ENCODE results near the gene ATP10B.
"Not testable (repeated sequence)": the region's sequence is repeated elsewhere in the genome, so short reads cannot be mapped to it uniquely, and the experiment has no call there.

Gene ATP10B

GRCh38 chr5:160824301-160825001 is 27.6 kb downstream of the ATP10B start:
- no peak for DNase-seq

DNA sequence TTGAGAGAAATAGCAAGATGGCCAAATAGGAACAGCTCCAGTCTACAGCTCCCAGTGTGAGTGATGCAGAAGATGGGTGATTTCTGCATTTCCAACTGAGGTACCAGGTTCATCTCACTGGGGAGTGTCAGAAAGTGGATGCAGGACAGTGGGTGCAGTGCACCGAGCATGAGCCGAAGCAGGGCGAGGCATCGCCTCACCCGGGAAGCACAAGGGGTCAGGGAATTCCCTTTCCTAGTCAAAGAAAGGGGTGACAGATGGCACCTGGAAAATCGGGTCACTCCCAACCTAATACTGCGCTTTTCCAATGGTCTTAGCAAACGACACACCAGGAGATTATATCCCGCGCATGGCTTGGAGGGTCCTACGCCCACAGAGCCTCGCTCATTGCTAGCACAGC is 39.0 kb downstream of the ATP10B start:
- DNase-seq = not testable (repeated sequence)

DNA sequence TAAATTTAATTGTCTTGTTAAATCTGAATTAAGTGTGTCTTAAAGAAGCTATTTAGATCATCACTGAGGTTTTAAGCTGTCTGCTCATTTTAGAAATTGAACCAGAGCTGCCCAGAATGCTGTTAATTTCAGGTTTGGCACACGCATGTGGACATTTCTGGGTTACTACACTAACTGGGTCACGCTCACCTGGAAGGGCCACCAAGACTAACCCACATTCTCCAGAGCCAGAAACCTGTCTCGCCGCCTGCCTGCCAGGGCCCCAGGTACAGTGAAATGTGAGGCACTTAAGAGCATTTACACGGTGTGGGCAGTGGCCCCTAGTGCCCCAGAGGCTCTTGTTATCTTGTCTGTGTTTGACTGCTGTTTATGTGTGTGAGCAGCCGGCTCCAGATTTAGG is 46.6 kb downstream of the ATP10B start:
- no peak for DNase-seq

DNA sequence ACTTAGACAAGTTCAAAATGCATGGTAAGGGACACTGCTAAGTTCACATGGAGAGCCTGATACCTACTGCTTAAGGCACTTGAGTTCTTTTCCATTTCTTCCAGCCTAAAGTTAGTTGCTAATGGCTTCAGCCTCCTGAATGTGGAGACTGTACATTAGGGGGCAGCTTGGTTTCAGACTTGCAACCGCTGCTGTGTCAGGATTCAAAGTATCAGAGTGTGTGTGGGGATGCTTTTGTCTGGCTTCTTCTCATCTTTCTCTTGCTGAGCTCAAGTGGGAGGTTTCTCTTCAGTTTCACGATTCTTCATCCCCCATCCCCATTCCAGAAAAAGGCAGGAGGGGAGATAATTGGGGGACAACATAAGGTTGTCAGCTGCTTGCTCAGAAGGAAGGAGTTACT is 49.4 kb downstream of the ATP10B start:
- DNase-seq = no peak

GRCh38 chr5:160800375-160801275 is 51.4 kb downstream of the ATP10B start:
- no peak for DNase-seq

GRCh38 chr5:160799184-160799583 is 52.8 kb downstream of the ATP10B start:
- DNase-seq = no peak

GRCh38 chr5:160797020-160797419 is 55.0 kb downstream of the ATP10B start:
- no peak for DNase-seq

- no peak for DNase-seq
Measured at GRCh38 chr5:160793530-160793899, 58.5 kb downstream of the ATP10B start.

- DNase-seq = no peak
Measured at GRCh38 chr5:160792732-160793529, 59.1 kb downstream of the ATP10B start.

DNA sequence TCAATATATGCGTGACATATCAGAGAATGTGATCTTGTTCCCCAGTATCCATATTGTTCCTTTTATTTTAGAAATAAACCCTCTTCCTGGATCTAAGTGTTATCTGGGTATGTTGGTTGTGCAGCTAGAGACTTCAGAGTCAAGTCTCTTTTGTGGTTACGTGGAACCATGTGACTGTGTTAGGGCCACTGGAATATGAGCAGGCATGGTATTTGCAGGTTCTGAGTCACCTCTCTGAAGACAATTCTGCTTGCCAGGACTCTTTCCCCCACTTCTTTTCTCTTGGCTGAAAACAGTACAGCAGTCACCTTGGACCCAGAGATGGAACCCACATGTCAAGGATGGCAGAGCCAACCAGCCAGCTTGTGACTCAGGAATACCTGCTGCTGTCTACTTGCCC is 59.7 kb downstream of the ATP10B start:
- no peak for DNase-seq

GRCh38 chr5:160789219-160789859 is 62.7 kb downstream of the ATP10B start:
- DNase-seq = no peak

DNA sequence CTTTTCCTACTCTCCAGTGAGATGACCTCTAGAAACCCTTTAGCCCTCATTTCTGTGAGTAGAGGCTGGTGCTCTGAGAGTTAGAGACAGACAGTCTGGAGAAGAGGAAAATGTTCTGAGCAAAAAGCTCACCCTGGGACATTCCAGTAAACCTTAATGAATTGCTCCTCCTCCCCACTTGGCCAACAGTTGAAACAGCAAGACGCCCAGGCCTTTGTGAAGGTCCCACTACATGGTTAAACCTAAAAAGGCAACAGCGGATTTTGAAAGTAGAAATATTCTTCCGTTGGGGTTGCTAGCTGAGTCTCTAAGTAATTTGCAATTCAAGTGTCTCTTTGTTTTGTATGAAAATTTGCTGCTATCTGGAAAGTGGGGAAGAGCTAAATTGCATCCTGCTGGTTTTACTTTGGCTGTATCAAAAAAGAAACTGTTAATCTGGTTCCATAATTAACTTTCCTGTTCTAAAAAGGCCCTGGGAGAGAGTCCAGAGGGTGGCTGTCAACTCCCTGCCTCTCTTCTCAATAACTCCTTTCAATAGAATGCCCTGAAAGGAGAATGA is 63.8 kb downstream of the ATP10B start:
- no peak for DNase-seq

- no peak for DNase-seq
Measured at GRCh38 chr5:160787240-160787639, 64.8 kb downstream of the ATP10B start.

DNA sequence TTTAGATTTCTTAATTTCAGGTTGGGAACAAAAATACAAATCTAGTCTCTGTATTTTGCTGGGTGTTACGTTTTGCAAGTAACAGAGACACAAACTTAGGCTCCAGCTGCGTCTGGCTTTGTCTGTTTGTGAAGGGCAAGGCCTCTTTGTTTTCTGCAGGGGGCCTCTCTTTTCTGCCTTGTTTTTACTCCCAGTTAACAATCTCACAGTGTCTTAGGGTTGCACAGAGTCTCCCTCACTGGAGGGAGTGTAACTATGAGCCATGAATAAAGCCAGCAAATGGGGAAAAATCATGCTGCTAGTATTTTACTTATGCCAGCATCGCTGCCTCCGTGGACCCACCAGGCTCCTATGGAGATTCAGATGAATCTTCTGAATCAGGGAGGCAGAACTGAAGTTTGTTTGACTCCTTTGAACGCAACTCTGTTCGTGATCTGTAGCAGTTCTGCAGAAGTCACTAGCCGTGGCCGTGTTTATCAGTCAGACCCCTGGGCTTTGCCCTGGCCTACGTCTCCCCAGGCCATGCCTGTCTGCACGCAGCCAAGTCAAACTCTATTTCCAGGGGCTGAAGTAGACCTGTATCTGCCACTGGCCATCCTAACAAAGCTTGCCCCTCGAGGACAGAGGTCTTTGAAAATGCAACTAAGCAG is 77.2 kb downstream of the ATP10B start:
- no peak for DNase-seq

- no peak for DNase-seq
Measured at GRCh38 chr5:160773646-160774410, 78.2 kb downstream of the ATP10B start.

DNA sequence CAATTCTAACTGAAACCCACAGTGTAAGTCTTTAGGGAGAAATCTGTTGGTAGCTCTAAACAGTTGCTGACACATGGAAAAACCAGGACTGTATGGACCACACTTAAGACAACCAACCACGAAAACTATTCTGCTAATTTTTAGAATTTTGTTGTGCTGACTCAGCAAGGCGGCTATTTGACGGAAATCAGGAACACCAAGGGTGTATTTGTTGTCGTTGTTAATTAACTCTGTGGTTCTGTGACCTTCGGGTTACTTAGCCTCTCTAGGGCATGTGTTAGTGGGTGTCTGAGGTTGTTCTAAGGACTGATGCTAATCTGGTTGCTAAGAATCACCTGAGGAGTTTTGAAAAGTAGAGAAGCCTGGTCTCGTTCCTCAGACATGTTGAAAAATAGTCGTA is 79.2 kb downstream of the ATP10B start:
- DNase-seq = no peak

DNA sequence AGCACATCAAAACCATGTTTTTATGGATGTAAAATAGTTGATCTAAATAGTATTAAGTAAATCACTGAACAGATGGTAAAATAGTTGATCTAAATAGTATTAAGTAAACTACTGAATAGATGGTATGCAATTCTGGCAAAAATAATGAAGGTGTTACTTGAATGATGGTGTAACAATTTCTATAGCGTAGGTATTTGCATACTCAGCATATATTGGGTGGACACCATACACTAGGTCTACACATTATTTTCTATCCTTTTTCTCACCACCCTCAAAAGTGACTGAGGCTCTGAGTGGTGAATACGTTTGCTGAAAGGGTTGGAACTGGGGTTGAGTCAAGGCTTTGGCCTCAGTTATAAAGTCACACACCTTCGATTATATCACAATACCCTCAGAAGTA is 81.3 kb downstream of the ATP10B start:
- no peak for DNase-seq

DNA sequence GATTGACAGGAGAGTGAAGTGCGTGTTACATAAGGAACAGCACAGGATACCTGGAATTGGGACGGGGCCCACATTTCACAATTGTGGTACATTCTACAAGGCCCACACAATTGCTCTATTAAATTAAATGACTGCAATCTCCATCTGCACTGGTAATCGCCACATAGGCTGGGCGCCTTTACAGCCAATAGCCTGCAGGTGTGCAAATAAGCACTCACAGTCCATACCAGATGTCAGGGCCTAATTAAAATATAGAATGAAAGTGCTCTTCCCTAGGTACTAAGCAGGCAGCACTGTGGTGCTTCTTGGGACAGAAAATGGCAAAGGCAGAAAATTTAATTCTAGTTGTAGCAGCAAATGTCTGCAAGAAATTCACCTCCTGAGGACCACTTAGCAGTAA is 82.7 kb downstream of the ATP10B start:
- no peak for DNase-seq

DNA sequence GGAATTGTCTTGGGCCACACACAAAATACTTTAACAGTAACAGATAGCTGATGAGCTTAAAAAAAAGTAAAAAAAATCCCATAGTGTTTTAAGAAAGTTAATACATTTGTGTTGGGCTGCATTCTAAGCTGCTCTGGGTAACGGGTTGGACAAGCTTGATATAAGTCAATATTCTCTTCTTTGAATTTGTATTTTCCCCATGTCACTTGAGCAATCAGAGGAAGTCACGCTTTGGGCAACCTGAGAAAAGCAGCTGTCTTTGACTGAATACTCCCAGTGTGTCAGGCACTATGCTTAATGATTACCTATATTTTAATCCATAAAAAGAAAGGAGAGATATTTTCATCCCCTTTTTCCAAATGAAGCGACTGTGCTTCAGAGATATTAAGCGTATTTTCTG is 84.9 kb downstream of the ATP10B start:
- DNase-seq = no peak

DNA sequence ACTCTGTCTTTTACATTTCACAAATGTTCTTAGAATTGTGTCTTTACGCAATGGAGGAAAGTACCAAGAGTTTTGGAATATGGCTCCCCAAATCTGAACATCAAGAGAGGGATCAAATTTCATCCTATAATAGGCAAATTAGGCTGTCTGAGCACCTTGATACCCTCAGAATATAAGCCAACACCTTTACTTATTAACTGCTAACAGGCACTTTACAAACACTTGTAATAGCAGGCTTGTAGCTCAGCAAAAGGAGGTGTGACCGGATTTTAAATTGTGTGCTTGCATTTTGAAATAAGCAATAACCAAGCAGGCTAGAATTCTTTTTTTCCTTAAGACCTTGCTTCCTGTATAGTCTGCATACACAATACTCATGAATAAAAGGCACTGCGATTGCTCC is 92.0 kb downstream of the ATP10B start:
- DNase-seq = no peak

DNA sequence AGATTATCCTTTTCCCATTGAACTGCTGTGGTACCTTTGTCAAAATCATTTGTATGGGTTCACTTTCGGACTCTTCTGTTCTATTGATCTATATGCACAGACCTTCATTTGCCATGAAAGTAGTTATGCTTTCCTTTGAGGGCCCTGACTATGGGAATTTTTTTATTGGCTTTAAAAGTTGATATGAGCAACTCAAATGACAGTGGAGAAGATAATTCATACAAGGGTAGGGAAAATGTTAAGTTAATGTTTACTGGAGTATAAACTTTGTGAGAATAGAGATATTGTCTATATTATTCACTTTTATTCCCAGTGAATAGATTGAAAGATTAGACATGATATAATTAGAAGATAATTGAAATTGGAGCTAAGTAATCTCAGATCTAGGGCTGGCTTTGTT is 94.8 kb downstream of the ATP10B start:
- DNase-seq = no peak

Data from GOT3 (cell line).